ENCODE data around the gene MAFG.

DNA sequence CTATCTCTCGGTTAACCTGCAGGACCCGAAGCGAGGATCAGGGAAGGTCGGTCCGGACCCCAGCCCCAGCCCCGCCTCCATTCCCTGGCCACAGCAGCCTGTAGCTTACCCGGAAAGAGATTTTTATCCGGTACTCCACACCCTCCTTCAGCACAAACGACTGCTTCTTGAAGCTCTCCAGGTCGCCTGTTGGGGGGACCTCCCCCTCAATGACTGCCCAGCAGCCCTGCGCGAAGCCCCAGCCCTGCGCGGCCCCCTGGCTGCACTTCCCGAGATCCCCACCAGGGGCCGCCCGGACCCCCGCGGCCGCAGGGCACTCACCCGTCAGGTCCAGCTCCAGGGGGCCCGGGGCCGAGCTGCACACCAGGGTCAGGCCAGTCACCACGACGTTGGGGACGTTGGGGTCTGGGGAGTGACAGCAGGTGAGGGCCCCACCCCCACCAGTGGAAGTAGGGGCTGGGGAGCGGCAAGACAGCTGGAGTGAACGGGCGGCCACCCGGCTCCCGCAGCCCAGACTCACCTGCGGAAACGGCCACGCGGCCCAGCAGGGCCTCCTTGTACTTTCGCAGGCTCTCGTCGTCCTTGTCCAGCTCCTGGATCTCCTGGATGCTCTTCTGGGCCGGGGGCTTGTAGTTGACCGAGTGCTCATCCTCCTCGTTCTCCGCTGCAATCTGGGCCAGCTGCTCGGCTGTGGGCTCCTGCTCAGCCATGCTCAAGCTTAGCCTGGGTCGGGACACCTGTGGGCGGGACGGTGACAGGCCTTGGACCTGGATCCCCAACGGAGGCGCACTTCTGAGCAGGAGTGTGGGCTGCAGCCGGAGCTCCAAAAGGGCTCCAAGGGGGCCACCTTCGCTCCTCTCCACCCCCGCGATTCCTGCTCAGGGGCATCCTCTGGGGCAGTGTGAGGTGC is 58.1 kb downstream of the MAFG start:
- TF ChIP-seq CTCF (IDR thresholded peaks at IDR 0.05) (peak; percentile 14 to 83), POLR2A (IDR thresholded peaks at IDR 0.05) (no peak), POLR2AphosphoS5 (IDR thresholded peaks at IDR 0.05) (no peak), EP300 (IDR thresholded peaks at IDR 0.05) (no peak)

Measured in suprapubic skin (tissue), 4 donors.